Activated CD8-positive, alpha-beta memory T cell treated with anti-CD3 and anti-CD28 coated beads for 24 hours (primary cell): Measurements from ENCODE around the gene KCNK5.

Experiments used
- DNase-seq: peaks from one replicate; pipeline ENCODE4 v3.0.0-alpha.2; 2020

KCNK5 gene

GRCh38 chr6:39228992-39229767, at the start of gene KCNK5:
Gene KCNK5, minus strand, starts transcription at chr6:39229475. Its CDS starts 364 bp downstream, at chr6:39229111.
- DNase-seq, result peak; percentile 89

GRCh38 chr6:39276379-39276995, 47.2 kb upstream of the KCNK5 start:
- no peak for DNase-seq

- DNase-seq, result no peak
Measured at GRCh38 chr6:39274903-39275302, 45.6 kb upstream of the KCNK5 start.

GRCh38 chr6:39274471-39274870, 45.2 kb upstream of the KCNK5 start:
- no peak for DNase-seq

GRCh38 chr6:39273406-39273821, 44.1 kb upstream of the KCNK5 start:
- DNase-seq, result no peak

- DNase-seq, result no peak
Measured at GRCh38 chr6:39269961-39270360, 40.7 kb upstream of the KCNK5 start.

- no peak for DNase-seq
Measured at GRCh38 chr6:39268721-39269120, 39.4 kb upstream of the KCNK5 start.

GRCh38 chr6:39268171-39268570, 38.9 kb upstream of the KCNK5 start:
- DNase-seq, result no peak

GRCh38 chr6:39266782-39267355, 37.6 kb upstream of the KCNK5 start:
- DNase-seq, result no peak

GRCh38 chr6:39266375-39266774, 37.1 kb upstream of the KCNK5 start:
- no peak for DNase-seq

GRCh38 chr6:39263303-39264037, 34.2 kb upstream of the KCNK5 start:
- no peak for DNase-seq

GRCh38 chr6:39261751-39262150, 32.5 kb upstream of the KCNK5 start:
- no peak for DNase-seq

- no peak for DNase-seq
Measured at GRCh38 chr6:39260953-39261352, 31.7 kb upstream of the KCNK5 start.

- DNase-seq, result no peak
Measured at GRCh38 chr6:39260456-39260855, 31.2 kb upstream of the KCNK5 start.

- no peak for DNase-seq
Measured at GRCh38 chr6:39256294-39256940, 27.1 kb upstream of the KCNK5 start.

- DNase-seq, result no peak
Measured at GRCh38 chr6:39254999-39255535, 25.8 kb upstream of the KCNK5 start.

GRCh38 chr6:39251406-39251805, 22.1 kb upstream of the KCNK5 start:
- no peak for DNase-seq

GRCh38 chr6:39250507-39250906, 21.2 kb upstream of the KCNK5 start:
- DNase-seq, result no peak

- no peak for DNase-seq
Measured at GRCh38 chr6:39249278-39249677, 20.0 kb upstream of the KCNK5 start.

- DNase-seq, result no peak
Measured at GRCh38 chr6:39247667-39248194, 18.5 kb upstream of the KCNK5 start.

- no peak for DNase-seq
Measured at GRCh38 chr6:39243809-39244208, 14.5 kb upstream of the KCNK5 start.

GRCh38 chr6:39240155-39240757, 11.0 kb upstream of the KCNK5 start:
- DNase-seq, result no peak
